Measurements from ENCODE around the gene UTP25.

DNA sequence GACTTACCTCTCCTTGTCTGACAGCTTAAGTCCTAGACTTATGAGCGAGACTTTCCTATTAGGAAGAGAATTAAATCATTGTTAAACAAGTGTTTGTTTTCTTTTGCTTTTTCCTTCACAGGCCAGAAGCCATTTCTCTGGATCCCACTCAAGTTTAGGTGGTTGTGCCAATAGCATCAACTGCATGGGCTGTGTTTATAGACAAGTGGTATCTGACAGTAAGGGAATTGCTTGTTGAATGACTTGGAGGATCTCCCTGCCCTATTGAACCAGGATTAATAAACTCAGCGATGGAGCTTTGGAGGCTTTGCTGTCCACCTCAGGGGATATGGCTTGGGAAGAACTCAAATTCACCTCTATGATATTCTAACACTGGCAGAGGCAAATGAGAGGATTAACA lies 43.7 kb downstream of the UTP25 start:
- TF ChIP-seq, protein P1, sequence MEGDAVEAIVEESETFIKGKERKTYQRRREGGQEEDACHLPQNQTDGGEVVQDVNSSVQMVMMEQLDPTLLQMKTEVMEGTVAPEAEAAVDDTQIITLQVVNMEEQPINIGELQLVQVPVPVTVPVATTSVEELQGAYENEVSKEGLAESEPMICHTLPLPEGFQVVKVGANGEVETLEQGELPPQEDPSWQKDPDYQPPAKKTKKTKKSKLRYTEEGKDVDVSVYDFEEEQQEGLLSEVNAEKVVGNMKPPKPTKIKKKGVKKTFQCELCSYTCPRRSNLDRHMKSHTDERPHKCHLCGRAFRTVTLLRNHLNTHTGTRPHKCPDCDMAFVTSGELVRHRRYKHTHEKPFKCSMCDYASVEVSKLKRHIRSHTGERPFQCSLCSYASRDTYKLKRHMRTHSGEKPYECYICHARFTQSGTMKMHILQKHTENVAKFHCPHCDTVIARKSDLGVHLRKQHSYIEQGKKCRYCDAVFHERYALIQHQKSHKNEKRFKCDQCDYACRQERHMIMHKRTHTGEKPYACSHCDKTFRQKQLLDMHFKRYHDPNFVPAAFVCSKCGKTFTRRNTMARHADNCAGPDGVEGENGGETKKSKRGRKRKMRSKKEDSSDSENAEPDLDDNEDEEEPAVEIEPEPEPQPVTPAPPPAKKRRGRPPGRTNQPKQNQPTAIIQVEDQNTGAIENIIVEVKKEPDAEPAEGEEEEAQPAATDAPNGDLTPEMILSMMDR (IDR thresholded peaks at IDR 0.05), result no peak
- no peak for TF ChIP-seq EZH2 (IDR thresholded peaks at IDR 0.05)

All from neural progenitor cell (in vitro differentiated cells).